NCI-H2107 (cell line): ENCODE data around the gene VPS13D.

ENCODE experiments used
- DNase-seq: peaks from one replicate; lab custom pipeline; 2025; lab: John Stamatoyannopoulos, UW

The VPS13D gene

GRCh38 chr1:12554521-12555305, 324.9 kb downstream of the VPS13D start:
- no peak for DNase-seq

- no peak for DNase-seq
These were observed 325.9 kb downstream of the VPS13D start for GRCh38 chr1:12555411-12556367.

- DNase-seq, result no peak
These were observed 326.6 kb downstream of the VPS13D start for GRCh38 chr1:12556368-12556930.

GRCh38 chr1:12556957-12557935, 327.4 kb downstream of the VPS13D start:
- DNase-seq, result no peak

- no peak for DNase-seq
These were observed 331.3 kb downstream of the VPS13D start for GRCh38 chr1:12561121-12561520.
